Measurements from ENCODE around the gene DIDO1.

The DIDO1 gene

GRCh38 chr20:62952373-62952967 is 26.2 kb upstream of the DIDO1 start, which contains the start of gene SLC17A9:
SLC17A9 (plus strand) TSS chr20:62952709; CDS start chr20:62952831, 122 bp downstream.
- TF ChIP-seq, protein P1, sequence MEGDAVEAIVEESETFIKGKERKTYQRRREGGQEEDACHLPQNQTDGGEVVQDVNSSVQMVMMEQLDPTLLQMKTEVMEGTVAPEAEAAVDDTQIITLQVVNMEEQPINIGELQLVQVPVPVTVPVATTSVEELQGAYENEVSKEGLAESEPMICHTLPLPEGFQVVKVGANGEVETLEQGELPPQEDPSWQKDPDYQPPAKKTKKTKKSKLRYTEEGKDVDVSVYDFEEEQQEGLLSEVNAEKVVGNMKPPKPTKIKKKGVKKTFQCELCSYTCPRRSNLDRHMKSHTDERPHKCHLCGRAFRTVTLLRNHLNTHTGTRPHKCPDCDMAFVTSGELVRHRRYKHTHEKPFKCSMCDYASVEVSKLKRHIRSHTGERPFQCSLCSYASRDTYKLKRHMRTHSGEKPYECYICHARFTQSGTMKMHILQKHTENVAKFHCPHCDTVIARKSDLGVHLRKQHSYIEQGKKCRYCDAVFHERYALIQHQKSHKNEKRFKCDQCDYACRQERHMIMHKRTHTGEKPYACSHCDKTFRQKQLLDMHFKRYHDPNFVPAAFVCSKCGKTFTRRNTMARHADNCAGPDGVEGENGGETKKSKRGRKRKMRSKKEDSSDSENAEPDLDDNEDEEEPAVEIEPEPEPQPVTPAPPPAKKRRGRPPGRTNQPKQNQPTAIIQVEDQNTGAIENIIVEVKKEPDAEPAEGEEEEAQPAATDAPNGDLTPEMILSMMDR (IDR thresholded peaks at IDR 0.05; ENCODE audit: control insufficient read depth, extremely low read depth, insufficient read depth), result no peak
- no peak within 1 kb of the TSS for H3K4me3 ChIP-seq (ENCODE audit: low read depth, low read length)
- no peak for DNase-seq (ENCODE audit: low read depth)

GRCh38 chr20:62951896-62952372 is 25.6 kb upstream of the DIDO1 start:
- no peak overlapping the region for H3K4me3 ChIP-seq (ENCODE audit: low read depth, low read length)
- no peak for DNase-seq (ENCODE audit: low read depth)
- TF ChIP-seq, protein P1 (IDR thresholded peaks at IDR 0.05; ENCODE audit: control insufficient read depth, extremely low read depth, insufficient read depth), result no peak

DNA sequence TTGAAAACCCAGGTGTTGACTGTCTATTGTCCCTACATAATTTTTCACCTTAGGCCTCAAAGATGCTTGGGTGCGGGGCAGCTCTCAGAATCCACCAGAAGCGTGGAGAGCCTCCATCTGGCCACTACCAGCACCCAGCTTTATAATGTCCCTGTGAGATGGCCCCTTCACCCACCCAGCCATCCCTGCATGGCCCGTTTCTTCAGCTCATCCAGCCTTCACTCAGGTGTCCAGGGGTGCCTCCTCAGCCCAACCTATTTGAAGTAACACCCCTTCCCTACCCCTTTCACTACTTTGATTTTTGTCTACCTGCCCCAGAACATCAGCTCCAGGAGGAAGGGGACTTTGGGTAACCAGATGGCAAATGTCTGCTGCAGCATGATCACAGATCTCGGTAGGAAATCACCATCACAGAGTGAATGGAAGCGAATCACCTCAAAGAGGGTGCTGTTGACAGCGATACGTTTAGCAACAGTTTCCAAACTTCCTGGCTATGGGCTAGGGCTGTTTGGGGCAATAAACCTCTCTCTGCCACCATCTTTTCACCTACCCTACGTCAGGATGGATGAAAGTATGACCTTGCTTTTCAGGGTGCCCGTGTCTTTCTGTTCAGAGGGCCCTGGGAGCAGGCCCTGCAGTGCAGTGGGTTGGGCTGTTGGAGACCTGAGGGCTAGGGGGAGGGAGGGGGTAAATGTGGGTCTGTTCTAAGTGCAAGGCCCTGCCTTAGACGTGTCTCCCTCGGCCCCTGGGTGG is 25.0 kb upstream of the DIDO1 start:
- TF ChIP-seq, protein P1 (IDR thresholded peaks at IDR 0.05; ENCODE audit: control insufficient read depth, extremely low read depth, insufficient read depth), result no peak
- no peak overlapping the region for H3K4me3 ChIP-seq (ENCODE audit: low read depth, low read length)
- DNase-seq (ENCODE audit: low read depth), result no peak

DNA sequence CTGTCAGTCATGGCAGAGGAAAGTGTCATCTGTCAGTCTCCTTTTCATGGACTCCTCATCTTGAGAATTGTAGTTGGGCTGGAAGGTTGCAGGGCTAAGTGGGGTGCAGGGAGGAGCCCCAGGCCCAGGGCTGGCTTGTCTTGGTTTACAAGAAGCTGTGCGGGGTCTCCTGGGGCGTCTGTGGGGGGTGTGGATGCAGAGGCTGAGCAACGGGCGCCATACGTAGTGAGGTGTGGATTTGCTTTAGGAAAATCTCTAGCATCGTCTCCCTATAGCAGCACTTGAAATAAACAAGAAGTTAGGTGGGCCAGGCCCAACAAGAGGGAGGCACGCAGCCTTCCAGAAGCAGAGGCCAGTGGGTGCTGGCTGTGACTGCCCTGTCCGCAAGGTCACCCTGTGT is 24.4 kb upstream of the DIDO1 start:
- no peak overlapping the region for H3K4me3 ChIP-seq (ENCODE audit: low read depth, low read length)
- DNase-seq (ENCODE audit: low read depth), result no peak
- TF ChIP-seq, protein P1 (IDR thresholded peaks at IDR 0.05; ENCODE audit: control insufficient read depth, extremely low read depth, insufficient read depth), result no peak

- TF ChIP-seq, protein P1 (IDR thresholded peaks at IDR 0.05; ENCODE audit: control insufficient read depth, extremely low read depth, insufficient read depth), result no peak
- no peak for DNase-seq (ENCODE audit: low read depth)
- H3K4me3 ChIP-seq (ENCODE audit: low read depth, low read length), result no peak overlapping the region
Measured at GRCh38 chr20:62949962-62950361, 23.7 kb upstream of the DIDO1 start.

- TF ChIP-seq, protein P1 (IDR thresholded peaks at IDR 0.05; ENCODE audit: control insufficient read depth, extremely low read depth, insufficient read depth), result no peak
- DNase-seq (ENCODE audit: low read depth), result no peak
- H3K4me3 ChIP-seq (ENCODE audit: low read depth, low read length), result no peak overlapping the region
Measured at GRCh38 chr20:62949153-62949821, 23.0 kb upstream of the DIDO1 start.

Data from LNCaP clone FGC (cell line).